GM19452 (cell line): Measurements from ENCODE around the gene PTGER2.

Experiments
- ATAC-seq: cut with Tn5 transposase; IDR thresholded peaks from one replicate; pipeline ENCODE4 v1.9.1; 2021; ENCODE audit not compliant: unreplicated experiment

Gene PTGER2

DNA sequence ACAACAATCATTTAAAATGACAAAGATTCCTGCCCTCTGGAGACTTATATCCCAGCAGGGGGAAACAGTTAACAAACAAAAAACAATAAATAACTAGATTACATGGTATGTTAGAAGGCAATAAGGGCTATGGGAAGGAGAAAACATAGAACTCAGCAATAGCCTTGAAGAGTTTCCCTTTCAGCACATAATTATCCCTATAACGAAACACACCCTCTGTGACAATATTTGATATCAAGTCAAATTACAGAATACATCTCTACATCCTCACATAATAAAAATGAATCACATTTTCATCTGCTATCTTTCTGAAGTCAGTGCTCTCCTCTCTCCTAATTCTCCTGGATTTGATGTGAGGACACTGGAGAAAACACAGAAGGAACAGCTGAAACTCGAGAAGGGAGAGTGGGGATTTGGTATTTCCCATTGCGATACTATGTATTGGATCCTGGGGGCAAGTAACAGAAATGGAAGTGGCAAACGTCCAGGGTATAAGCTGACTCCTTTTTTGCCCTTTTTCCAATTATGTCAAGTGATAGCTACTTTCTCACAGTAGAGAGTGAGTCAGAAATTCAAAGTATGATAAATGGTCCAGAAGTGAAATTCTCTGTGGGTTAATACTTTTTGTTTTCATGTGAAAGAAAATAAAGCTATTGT is 9.7 kb upstream of the PTGER2 start:
- no peak for ATAC-seq

GRCh38 chr14:52305014-52305413 is 9.1 kb upstream of the PTGER2 start:
- no peak for ATAC-seq

DNA sequence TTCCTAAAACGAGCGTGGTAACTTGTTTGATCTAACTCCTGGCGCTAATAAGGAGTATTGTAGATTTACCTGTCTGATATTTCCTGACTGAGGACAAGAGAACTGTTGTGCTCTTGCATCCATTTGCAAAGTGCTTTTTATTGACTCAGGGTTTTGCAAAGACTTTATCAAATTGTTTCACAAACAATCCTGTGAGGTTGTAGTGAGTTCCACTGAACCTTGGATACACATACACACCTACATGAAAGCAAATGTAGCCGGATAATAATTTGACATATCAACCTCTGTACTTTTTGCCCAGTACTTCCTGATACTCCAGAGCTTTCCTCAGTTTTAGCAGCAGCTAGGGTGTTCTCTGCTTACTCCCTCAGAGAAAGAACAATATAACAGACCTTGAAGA is 6.7 kb upstream of the PTGER2 start:
- ATAC-seq: no peak

GRCh38 chr14:52307905-52308304 is 6.2 kb upstream of the PTGER2 start:
- no peak for ATAC-seq

- no peak for ATAC-seq
Measured at GRCh38 chr14:52310541-52310940, 3.6 kb upstream of the PTGER2 start.

- ATAC-seq: no peak
Measured at GRCh38 chr14:52312931-52313355, 1.2 kb upstream of the PTGER2 start.

- ATAC-seq: no peak
Measured at GRCh38 chr14:52313462-52313861, 650 bp upstream of the PTGER2 start.

DNA sequence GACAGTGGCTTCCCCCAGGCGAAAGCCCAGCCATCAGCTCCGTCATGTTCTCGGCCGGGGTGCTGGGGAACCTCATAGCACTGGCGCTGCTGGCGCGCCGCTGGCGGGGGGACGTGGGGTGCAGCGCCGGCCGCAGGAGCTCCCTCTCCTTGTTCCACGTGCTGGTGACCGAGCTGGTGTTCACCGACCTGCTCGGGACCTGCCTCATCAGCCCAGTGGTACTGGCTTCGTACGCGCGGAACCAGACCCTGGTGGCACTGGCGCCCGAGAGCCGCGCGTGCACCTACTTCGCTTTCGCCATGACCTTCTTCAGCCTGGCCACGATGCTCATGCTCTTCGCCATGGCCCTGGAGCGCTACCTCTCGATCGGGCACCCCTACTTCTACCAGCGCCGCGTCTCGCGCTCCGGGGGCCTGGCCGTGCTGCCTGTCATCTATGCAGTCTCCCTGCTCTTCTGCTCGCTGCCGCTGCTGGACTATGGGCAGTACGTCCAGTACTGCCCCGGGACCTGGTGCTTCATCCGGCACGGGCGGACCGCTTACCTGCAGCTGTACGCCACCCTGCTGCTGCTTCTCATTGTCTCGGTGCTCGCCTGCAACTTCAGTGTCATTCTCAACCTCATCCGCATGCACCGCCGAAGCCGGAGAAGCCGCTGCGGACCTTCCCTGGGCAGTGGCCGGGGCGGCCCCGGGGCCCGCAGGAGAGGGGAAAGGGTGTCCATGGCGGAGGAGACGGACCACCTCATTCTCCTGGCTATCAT is 663 bp downstream of the PTGER2 start:
- peak; percentile 20 for ATAC-seq

DNA sequence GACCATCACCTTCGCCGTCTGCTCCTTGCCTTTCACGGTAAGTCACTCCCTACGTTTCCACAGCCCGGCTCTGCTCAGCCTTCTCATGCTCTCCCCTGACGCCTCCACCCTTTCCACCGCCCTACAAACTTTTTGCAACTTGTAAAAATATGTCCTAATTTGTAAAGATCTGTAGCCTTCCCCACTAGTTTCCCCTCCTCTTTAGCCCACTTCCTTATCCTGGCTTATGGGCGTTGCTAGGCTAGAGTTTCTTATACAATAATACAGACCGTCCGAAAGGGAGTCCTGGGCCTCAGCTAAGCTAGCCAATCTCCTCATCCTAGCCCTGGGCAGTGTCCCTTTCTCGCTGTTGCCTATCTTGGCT is 1.2 kb downstream of the PTGER2 start:
- no peak for ATAC-seq

GRCh38 chr14:52318062-52318461 is 4.0 kb downstream of the PTGER2 start:
- ATAC-seq: no peak

DNA sequence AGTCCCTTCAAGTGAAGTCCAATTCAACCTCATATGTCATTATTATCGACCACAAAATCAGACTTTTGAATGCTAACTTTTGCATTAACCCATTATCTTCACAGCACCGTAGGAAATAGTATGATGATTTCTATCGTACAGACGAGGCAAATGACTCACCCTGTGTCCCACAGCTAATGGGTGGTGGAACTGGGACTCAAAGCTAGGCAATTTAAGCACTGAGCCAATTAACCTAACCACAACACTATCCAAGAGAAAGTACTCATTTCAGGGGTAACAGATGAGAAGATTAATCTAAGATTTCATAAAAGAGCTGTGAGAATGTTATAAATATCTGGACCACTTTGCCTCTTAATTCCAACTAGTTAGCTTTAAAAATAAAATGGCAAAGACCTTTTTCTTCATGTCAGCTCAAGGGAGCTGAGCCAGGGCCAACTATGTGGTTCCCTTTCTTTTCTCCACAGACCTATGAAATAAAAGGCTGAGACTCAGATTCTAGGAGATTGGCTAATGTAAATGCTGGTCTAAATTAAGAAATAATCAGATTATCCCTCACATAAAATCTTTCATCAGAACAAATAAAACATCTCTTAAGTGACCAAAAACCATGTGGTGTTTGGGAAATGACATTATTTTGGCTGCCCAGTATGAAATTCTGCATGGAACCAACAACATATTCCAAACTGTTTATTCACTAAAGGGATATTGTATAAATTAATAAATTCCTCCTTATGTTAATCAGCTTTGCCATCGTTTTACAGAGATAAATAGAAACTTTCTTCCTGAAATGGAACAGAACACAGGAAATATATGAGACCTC is 4.9 kb downstream of the PTGER2 start:
- no peak for ATAC-seq

DNA sequence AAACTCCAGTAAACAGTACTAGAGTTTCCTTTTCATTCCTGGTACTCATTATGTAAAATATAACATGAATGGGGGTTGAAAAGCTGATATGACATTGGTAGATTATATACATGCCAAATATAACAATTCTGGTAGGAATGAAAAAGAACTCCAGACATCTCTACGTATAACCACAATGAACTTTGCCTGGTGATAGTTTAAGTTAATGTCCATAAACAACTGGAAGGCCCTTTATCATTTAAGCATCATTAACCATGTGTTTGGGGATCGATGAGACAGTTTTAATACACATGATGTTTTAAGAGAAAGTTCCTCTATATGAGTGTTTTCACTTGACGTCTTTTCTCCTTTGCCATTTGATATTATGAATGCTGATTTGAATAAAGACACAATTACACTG is 5.8 kb downstream of the PTGER2 start:
- no peak for ATAC-seq

DNA sequence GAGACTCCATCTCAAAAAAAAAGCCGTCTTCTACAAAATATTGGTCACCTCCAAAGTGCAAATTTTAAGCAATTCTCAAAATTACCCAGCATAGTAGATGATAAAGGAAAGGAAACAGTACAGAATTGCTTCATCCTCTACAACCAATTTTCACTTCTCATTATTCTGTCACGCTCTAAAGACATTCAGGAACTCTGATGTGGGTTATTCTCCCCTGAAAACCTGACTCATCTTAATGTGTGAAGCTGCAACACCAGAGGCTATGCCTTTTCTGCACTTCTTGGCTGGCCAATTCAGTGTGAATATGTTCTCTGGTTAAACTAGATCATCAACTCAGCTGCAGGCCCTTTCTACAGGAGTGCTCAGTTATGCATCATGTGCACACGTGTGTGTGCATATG is 11.0 kb downstream of the PTGER2 start:
- peak; percentile 94 for ATAC-seq

DNA sequence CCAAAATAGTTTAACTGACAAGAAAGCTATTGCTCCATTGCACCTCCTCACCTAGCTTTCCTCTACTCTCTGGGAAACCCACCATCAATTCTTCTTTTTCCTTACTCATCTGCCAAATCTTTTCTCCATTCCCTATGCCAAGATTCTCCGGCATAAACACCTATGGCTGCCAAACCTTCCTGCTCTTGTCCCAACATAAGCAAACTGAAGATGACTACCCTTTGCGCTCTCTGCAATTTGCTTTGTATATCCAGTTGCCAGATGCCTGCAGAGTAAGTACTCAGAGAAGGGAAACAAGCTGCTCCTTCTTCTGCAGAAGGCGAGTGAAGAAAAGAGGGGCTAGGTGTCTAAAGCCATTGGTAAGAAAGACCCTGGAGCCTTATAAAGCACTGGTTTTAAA is 11.5 kb downstream of the PTGER2 start:
- ATAC-seq: no peak

GRCh38 chr14:52327374-52328226 is 13.5 kb downstream of the PTGER2 start:
- ATAC-seq: no peak

- no peak for ATAC-seq
Measured at GRCh38 chr14:52328276-52328675, 14.2 kb downstream of the PTGER2 start.

- ATAC-seq: no peak
Measured at GRCh38 chr14:52329678-52330369, 15.7 kb downstream of the PTGER2 start.

DNA sequence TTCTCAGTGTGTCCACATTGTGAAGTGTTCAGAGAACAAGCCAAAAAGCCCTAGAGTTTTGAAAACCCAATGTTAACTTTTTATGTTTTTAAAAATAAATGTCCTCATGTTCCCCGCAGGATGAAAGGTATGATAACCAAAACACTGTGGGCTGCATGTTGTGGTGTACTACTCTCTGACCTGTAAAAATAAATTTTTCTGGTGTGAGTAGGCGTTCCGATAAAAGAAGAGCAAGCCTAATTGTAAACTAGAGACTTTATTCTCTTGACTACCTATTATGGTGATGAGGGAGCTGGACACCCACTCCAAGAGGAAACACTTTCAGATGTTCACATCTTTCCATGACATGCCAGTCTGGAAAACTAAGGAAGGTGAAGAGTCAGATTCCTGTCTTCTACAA is 18.2 kb downstream of the PTGER2 start:
- ATAC-seq: no peak

GRCh38 chr14:52333108-52333507 is 19.0 kb downstream of the PTGER2 start:
- no peak for ATAC-seq
